HG02938 (cell line): ENCODE results near the gene PDE4D.

Experiments
- ATAC-seq: cut with Tn5 transposase; IDR thresholded peaks from one replicate; pipeline ENCODE4 v1.9.1; 2021; ENCODE audit warnings: mild to moderate bottlenecking, moderate library complexity; ENCODE audit not compliant: unreplicated experiment

PDE4D gene

DNA sequence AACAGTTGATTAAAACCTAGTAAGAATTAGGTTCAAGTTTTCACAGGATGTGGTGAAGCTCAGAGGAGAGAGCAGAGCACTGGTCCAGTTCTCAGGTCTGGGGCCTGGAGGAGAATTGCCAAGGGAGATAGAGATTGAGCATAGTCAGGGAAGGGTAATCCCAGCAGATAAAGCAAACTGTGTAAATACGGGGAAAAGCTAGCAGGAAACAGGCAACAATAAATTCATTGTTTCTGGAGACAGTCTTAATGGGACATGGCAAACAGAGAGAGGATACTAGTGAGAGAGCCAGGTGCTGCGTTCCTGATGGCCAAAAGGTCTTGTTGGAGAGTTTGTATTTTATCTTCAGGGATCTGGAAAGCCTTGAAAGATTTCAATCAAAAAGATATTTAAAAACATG, 333.0 kb downstream of the PDE4D start:
- no peak for ATAC-seq

GRCh38 chr5:59559847-59560246, 333.7 kb downstream of the PDE4D start:
- ATAC-seq: no peak

GRCh38 chr5:59559323-59559722, 334.2 kb downstream of the PDE4D start:
- ATAC-seq: no peak

DNA sequence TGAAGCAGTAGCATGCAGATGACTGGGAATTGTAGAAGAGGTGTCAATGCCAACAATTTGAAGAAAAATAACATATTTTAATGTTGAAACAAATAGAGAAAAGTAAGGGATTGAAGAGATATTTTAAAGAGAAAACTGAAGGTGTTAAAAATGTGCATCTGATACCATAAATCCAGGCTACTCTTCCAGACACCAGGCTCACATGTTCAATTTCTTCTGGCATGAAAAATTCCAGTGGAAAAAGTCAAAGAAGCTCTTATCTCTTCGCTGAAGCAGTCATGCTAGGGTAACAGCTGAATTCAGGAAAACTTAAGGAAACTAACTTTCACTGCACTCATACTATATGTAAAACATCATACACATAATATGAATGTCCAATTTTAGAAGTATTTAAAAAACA, 335.0 kb downstream of the PDE4D start:
- no peak for ATAC-seq

DNA sequence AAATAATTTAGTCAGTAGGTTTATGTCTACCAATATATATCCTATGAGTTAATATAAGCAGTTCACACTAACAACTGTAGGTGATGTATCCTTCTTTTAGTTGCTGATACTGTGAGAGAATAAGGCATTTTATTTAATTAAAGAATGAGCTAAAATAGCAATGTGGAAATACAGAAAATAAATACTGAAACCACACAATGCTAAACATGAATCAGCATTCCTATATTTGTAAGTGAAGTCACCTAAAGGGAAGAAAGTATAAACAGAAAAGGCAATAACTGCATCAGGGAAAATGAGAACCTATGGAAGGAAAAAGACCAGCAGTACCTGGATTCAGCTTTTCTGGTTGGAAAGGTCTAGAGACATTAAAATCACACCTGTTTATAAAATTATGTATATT, 336.0 kb downstream of the PDE4D start:
- no peak for ATAC-seq

- no peak for ATAC-seq
Observed at GRCh38 chr5:59555596-59555995, 337.9 kb downstream of the PDE4D start.

DNA sequence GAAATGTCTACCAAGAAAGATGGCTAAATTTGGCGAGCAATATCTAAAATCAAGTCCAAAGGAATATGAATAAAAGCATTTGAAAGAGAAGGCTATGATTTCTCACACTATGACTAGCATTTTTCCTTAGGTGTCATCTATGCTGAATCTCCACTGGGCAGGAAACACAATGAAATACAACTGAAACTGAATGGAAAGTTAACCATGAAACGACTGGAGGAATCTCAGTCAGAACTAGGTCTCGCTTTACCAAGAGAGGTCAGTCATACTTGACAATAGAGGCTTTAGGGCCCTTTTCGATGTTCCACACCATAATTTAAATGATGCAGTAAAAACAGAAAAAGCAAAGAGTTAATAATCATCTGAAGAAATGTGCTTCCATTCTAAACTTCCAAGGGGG, 339.0 kb downstream of the PDE4D start:
- ATAC-seq: no peak

DNA sequence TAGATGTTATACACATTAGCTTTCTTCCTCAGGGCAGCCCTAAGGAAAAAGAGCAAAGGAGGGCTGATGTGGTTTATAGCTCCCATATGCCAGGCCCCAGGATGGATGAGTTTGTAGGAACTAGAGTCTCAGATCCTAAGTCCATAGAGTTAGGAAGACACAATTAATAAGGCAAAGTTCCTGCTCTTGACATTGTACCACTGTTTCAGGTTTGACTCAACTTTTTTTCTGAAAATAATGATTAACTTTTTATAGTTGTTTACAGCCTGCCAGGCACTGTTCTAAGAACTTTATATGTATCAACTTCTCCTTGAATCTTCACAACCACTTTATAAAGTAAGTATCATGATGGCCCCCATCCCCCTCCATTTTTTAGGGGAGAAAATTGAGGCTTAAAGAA, 339.5 kb downstream of the PDE4D start:
- no peak for ATAC-seq

GRCh38 chr5:59548807-59549357, 344.6 kb downstream of the PDE4D start:
- no peak for ATAC-seq

DNA sequence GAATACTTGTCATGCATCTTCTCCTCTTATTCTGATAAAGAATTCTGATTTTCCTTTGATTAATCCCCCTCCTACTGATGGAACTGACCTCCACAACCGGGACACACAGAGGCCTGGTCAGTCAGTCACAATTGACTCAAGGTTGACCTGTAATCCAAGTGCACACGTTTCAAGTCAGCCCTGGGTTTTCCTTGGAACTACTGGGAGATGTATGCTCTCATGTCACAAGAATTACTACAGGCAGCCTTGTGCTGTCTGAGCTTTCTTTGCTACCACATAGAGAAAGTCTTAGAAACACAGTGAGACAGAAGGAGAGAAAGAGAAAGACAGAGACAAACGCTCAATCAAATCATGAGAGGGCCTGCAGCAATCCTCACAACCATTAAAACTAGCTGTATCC, 345.8 kb downstream of the PDE4D start:
- ATAC-seq: no peak

DNA sequence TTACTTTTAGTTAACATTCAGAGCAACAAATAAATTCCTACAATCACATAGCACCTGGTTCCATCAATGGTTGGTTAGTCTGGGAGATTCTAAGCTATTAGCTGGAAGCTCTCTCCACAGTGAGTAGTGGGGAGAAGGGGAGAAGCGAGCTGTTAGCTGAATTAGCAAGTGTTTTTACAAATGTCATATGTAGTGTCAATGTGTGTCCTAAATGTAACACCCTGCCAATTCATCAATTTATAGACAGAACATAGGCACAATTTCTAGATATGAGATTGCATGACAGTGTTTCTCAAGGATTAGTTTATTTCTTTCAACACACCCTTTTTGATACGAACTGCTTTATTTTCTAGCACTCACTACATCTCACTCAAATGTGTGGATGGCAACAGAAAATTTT, 349.0 kb downstream of the PDE4D start:
- no peak for ATAC-seq

GRCh38 chr5:59543821-59544442, 349.6 kb downstream of the PDE4D start:
- ATAC-seq: no peak

DNA sequence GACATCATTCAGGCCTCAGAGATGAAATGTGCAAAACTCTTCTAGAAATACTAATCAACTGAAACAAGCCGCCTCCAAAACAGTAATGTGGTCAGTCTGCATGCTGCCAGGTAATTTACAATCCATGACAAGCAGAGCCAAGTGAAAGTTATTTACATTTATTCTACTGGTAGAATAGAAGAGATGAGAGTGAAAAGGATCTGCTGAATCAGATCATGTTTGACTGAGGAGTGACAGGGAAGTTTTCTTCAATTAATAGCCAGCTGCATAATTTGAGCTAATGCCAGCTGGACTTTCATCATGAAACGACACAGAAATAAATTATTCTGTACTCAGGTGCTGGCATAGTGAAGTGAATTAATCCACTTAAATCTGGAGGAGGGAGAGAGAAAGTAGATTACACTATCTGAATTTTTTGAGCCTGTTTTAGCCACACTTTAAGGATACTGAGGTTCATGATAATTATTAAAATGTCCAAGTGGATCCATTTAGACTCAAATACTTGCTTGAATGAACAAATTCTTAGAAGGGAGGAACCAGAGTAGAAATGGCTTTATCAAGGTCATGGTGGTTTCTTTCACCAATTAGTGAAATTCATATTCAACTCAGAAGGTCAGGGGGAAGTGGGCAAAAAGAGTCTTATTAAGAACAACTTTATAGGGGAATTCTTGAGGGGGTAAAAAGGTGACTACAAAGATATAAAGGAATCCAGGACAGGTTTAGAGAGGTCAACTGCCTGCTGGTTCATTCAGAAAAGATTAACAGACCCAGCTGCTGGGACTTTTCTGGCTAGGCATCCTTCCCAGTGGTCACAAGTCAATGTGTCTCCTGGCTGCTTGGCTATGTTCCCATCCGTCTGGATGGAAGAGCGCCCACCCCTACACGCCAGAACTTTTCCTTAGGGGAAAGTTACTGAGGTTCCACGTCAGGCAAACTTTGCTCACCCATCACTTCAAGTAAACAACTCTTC, 350.4 kb downstream of the PDE4D start:
- ATAC-seq: no peak

- no peak for ATAC-seq
Observed at GRCh38 chr5:59542306-59542705, 351.2 kb downstream of the PDE4D start.

GRCh38 chr5:59540366-59540765, 353.2 kb downstream of the PDE4D start:
- ATAC-seq: no peak

GRCh38 chr5:59538750-59539121, 354.8 kb downstream of the PDE4D start:
- no peak for ATAC-seq

- ATAC-seq: no peak
Observed at GRCh38 chr5:59537961-59538749, 355.4 kb downstream of the PDE4D start.

GRCh38 chr5:59536875-59537274, 356.7 kb downstream of the PDE4D start:
- ATAC-seq: no peak

DNA sequence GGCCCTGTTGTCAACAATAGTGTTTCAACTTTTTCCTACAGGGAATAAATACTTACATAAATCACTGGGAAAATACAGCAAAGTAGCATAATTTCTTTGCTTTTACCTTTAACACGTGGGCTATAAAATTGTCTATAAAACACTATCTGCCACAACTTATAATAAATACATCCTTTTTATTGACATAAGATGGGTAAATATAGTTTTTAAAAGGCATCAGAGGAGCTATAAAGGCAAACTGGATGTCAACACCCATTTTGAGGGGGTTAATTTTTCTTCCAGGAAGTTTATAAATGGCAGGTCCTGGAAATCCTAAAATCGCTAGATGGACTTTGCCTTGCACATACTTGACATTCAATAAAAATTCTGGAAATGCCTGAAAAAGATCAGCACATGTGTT, 358.0 kb downstream of the PDE4D start:
- ATAC-seq: no peak

- ATAC-seq: no peak
Observed at GRCh38 chr5:59533730-59534108, 359.8 kb downstream of the PDE4D start.

DNA sequence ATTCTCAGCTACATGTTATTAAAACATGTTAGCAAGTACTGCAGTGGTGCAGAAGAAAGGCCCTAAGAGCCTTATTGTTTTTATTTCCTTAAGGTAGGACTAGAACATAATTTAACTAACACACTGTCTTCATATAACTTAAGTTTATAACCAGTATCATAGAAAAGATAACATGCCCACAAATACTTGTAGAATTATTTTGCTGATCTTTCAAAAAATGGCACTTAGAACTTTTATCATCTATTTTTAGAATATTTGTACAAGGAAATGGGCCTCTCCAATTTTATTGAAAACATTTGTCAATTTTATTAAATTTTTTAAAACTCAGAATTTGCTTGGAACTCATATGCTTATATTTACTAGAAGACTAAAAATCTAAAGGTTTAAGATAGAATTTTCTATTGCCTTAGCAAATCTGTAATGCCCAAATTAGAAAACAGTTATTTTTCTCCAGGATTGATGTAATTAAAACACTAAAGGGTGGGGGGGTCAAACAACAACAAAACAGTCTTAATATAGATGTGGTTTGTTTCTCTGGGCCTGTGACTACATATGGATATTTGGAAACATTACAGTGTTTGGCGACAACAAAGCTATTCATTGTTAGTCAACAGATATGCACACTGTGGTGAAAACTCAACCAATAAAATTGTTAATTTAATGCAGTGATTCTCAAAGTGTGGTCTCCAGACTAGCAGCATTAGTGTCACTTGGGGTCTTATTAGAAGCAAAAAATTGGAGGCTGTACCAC, 360.4 kb downstream of the PDE4D start:
- ATAC-seq: no peak
